Measurements from ENCODE around the gene GSTCD. TPM values are rescaled to one million over a fixed set of nuclear protein-coding genes. Genes with fewer than 3 reads are reported as not detected.

Gene GSTCD
- 10 to 100 TPM in 1 of 2 donors, 1 to 10 TPM in 1; 10.0 to 20.8 TPM for total RNA-seq

GRCh38 chr4:105708181-105709080 lies at the start of gene GSTCD, which contains the start of gene INTS12:
TSS of gene GSTCD (plus strand) at chr4:105708784. CDS start at chr4:105717614, 8,830 bp downstream.
TSS of gene INTS12 (minus strand) at chr4:105708689. CDS start at chr4:105700005, 8,684 bp downstream.
- intact Hi-C loops (cut with DNase I): loop anchor here (5.0 to 10.0 kb wide), 3 partner anchors 184 to 564 kb away; partner anchors contain the start of gene TET2
- peak within 1 kb of the TSS; percentile 82 to 85 for H3K4me3 ChIP-seq
- no peaks in the 10 kb centered on the region for H3K4me1 ChIP-seq (replicated peaks)

GRCh38 chr4:105659190-105659589 lies 49.4 kb upstream of the GSTCD start:
- TF ChIP-seq POLR2AphosphoS5 (IDR thresholded peaks at IDR 0.05): no peak
- no peak for TF ChIP-seq CTCF (IDR thresholded peaks at IDR 0.05)
- TF ChIP-seq POLR2A (IDR thresholded peaks at IDR 0.05): no peak
- Histone ChIP-seq H3K9me3 (no peaks in the 10 kb centered on the region), H3K27ac (no peak overlapping the region), H3K4me3 (no peak overlapping the region), H3K27me3 (replicated peaks; ENCODE audit: insufficient read depth) (no peaks in the 10 kb centered on the region), H3K4me1 (replicated peaks) (no peaks in the 10 kb centered on the region), H3K36me3 (no peaks in the 10 kb centered on the region)
- no peak for DNase-seq (ENCODE audit: low spot score)
- 78% methylated on average over 6 of the region's 6 CpGs for WGBS
- intact Hi-C loops (cut with DNase I): no loop called here

More at GRCh38 chr4:105708181-105709080, at the start of gene GSTCD, which contains the start of gene INTS12:
- H3K9me3 ChIP-seq: no peaks in the 10 kb centered on the region
- H3K27me3 ChIP-seq (replicated peaks; ENCODE audit: insufficient read depth): no peaks in the 10 kb centered on the region
- TF ChIP-seq CTCF (IDR thresholded peaks at IDR 0.05) (peak in 1 of 4 experiments; percentile 24), POLR2A (IDR thresholded peaks at IDR 0.05) (peak; percentile 56), POLR2AphosphoS5 (IDR thresholded peaks at IDR 0.05) (peak; percentile 93)
- DNase-seq (ENCODE audit: low spot score): peak; percentile 92
- peak within 1 kb of the TSS; percentile 89 to 92 for H3K27ac ChIP-seq
- no peaks in the 10 kb centered on the region for H3K36me3 ChIP-seq
- under 1% methylated on average over 56 of the region's 63 CpGs for WGBS

- intact Hi-C loops (cut with DNase I): no loop called here
- Histone ChIP-seq H3K4me1 (replicated peaks) (no peaks in the 10 kb centered on the region), H3K4me3 (no peak overlapping the region), H3K9me3 (no peaks in the 10 kb centered on the region), H3K36me3 (no peaks in the 10 kb centered on the region), H3K27ac (no peak overlapping the region), H3K27me3 (replicated peaks; ENCODE audit: insufficient read depth) (no peaks in the 10 kb centered on the region)
- TF ChIP-seq POLR2AphosphoS5 (IDR thresholded peaks at IDR 0.05): no peak
- no peak for TF ChIP-seq CTCF (IDR thresholded peaks at IDR 0.05)
- no peak for TF ChIP-seq POLR2A (IDR thresholded peaks at IDR 0.05)
- DNase-seq (ENCODE audit: low spot score): no peak
- 95% methylated on average over 3 of the region's 3 CpGs for WGBS
Observed at GRCh38 chr4:105661028-105661427, 47.6 kb upstream of the GSTCD start.

GRCh38 chr4:105662935-105663675 lies 45.5 kb upstream of the GSTCD start:
- WGBS: 96% methylated on average over 2 of the region's 2 CpGs
- Histone ChIP-seq H3K27ac (no peak overlapping the region), H3K27me3 (replicated peaks; ENCODE audit: insufficient read depth) (no peaks in the 10 kb centered on the region), H3K4me1 (replicated peaks) (no peaks in the 10 kb centered on the region), H3K36me3 (no peaks in the 10 kb centered on the region), H3K9me3 (no peaks in the 10 kb centered on the region), H3K4me3 (no peak overlapping the region)
- intact Hi-C loops (cut with DNase I): no loop called here
- DNase-seq (ENCODE audit: low spot score): no peak
- TF ChIP-seq POLR2AphosphoS5 (IDR thresholded peaks at IDR 0.05) (no peak), CTCF (IDR thresholded peaks at IDR 0.05) (no peak), POLR2A (IDR thresholded peaks at IDR 0.05) (no peak)

Data from prostate gland (tissue), 2 donors.